GM12878 (cell line): ENCODE results near the gene CCDC197. TPM values are rescaled to one million over a fixed set of nuclear protein-coding genes. Genes with fewer than 3 reads are reported as not detected.

Experiments
- ATAC-seq: fragments of 200-7000 bp; cut with Tn5 transposase; 3 replicates; pipeline ENCODE4 v1.9.1; 2020; ENCODE audit warnings: mild to moderate bottlenecking, moderate library complexity
- BruUV-seq: library from RNA; stranded (reverse); fragments of 400-500 nt; replicated peaks from 2 replicates; lab custom pipeline; 2021; lab: Mats Ljungman, UMichigan
- CTCF ChIA-PET: fragments of 300-600 bp; sonication (Branson Sonifier 250); formaldehyde crosslinking; extraction: SDS; loops from one replicate; lab custom pipeline; 2021; ENCODE audit warnings: inconsistent platforms; lab: Yijun Ruan, JAX
- POLR2A ChIA-PET: fragments of 350-600 bp; formaldehyde crosslinking; extraction: SDS; loops from one replicate; lab custom pipeline; 2021; ENCODE audit warnings: inconsistent platforms; lab: Charles Lee
- RAD21 ChIA-PET: fragments of 300-600 bp; sonication (Branson Sonifier 250); formaldehyde crosslinking; loops from one replicate; lab custom pipeline; 2023; ENCODE audit warnings: antibody characterized with exemption; ENCODE audit not compliant: unreplicated experiment; lab: Charles Lee
- SMC1A ChIA-PET: fragments of 300-600 bp; sonication (Branson Sonifier 250); formaldehyde crosslinking; loops from one replicate; lab custom pipeline; 2023; ENCODE audit not compliant: unreplicated experiment, uncharacterized antibody; lab: Charles Lee
- DNase-seq: peaks from one replicate; pipeline ENCODE4 v3.0.0-alpha.2; 2011; ENCODE audit warnings: low read depth, low spot score
- FAIRE-seq: peaks from 3 replicates; lab custom pipeline; 2011; peaks lifted over from hg19 to GRCh38; lab: Jason Lieb, UNC
- H2AFZ ChIP-seq: 2 replicates; pipeline ENCODE4 v1.6.0; 2011; ENCODE audit warnings: low read depth, low read length, control low read depth; ENCODE audit not compliant: control insufficient read depth
- H3K27ac ChIP-seq: 2 replicates; pipeline ENCODE4 v1.5.1; 2011; ENCODE audit warnings: control low read depth; ENCODE audit not compliant: control insufficient read depth, insufficient read depth
- H3K27me3 ChIP-seq, 2 experiments: replicated peaks in 1 of 2; 2 replicates each; pipeline versions ENCODE4 v1.6.0 to v1.6.1; 2011; ENCODE audit warnings: low read length in 1 of 2; ENCODE audit not compliant: control insufficient read depth in 2 of 2, insufficient read depth in 2 of 2
- H3K36me3 ChIP-seq, 2 experiments: 2 replicates each; pipeline ENCODE4 v1.5.1; 2011; ENCODE audit warnings: low read length in 1 of 2; ENCODE audit not compliant: control insufficient read depth in 2 of 2, insufficient read depth in 2 of 2
- H3K4me1 ChIP-seq: 2 replicates; pipeline ENCODE4 v1.6.1; 2011; ENCODE audit warnings: mild to moderate bottlenecking, low read length, moderate library complexity, mixed read lengths; ENCODE audit not compliant: control insufficient read depth, insufficient read depth
- H3K4me2 ChIP-seq: 2 replicates; pipeline ENCODE4 v1.6.0; 2011; ENCODE audit warnings: control low read depth; ENCODE audit not compliant: control insufficient read depth, insufficient read depth
- H3K4me3 ChIP-seq: fragments of 200-600 bp; sonication (generic); 2 replicates; pipeline ENCODE4 v1.5.1; 2016
- H3K79me2 ChIP-seq: 2 replicates; pipeline ENCODE4 v1.6.0; 2011; ENCODE audit warnings: low read length; ENCODE audit not compliant: control insufficient read depth, insufficient read depth
- H3K9ac ChIP-seq: 2 replicates; pipeline ENCODE4 v1.8.0; 2011; ENCODE audit warnings: low read length, control low read depth, mixed read lengths; ENCODE audit not compliant: control insufficient read depth, insufficient read depth
- H3K9me3 ChIP-seq: replicated peaks from 3 replicates; pipeline ENCODE4 v1.5.1; 2011; ENCODE audit warnings: mild to moderate bottlenecking, low read length; ENCODE audit not compliant: control insufficient read depth, insufficient read depth
- H4K20me1 ChIP-seq: 2 replicates; pipeline ENCODE4 v1.6.0; 2011; ENCODE audit not compliant: control insufficient read depth, insufficient read depth
- HDGF ChIP-seq: fragments of 450-650 bp; IDR thresholded peaks from 2 replicates; pipeline ENCODE4 v1.6.1; 2016; ENCODE audit warnings: antibody characterized with exemption
- RCOR1 ChIP-seq: conservative IDR thresholded peaks from 2 replicates; pipeline ENCODE4 v1.6.1; 2012; ENCODE audit warnings: low read depth, low read length, improper control_type of control experiment
- ZNF274 ChIP-seq: IDR thresholded peaks from one replicate; pipeline ENCODE4 v1.8.0; 2011; ENCODE audit not compliant: insufficient read length, insufficient read depth
- WGBS: methylation state at CpG from one replicate; pipeline ENCODE4 v1.1.6; 2016; ENCODE audit warnings: low lambda C conversion rate; ENCODE audit not compliant: insufficient replicate concordance, insufficient coverage; ENCODE audit errors: missing lambda C conversion rate; 5-methylcytosine and 5-hydroxymethylcytosine counted together
- in situ Hi-C: fragments of 300-500 bp; cut with MboI; formaldehyde crosslinking; loops from 9 replicates; pipeline ENCODE4 v1.14.3; 2018; ENCODE audit warnings: mixed read lengths
- intact Hi-C: fragments of 100-400 bp; cut with micrococcal nuclease; formaldehyde crosslinking; loops from one replicate; pipeline ENCODE4 v1.14.2; 2022; ENCODE audit not compliant: unreplicated experiment
- polyA plus RNA-seq, 11 experiments: library from polyadenylated mRNA; depleted of rRNA in 4 of 11; unstranded in 6 of 11; stranded (reverse) in 5 of 11; fragments of >200 nt; fragmentation: Nextera tagmentation in 4 of 11; fragmentation: Illumina TruSeq in 1 of 11; extraction: Ambion mirVana in 4 of 11; extraction: Trizol in 1 of 11; gene quantifications; 1 replicate in 1 of 11; 2 replicates in 10 of 11; pipeline versions ENCODE4 v1.2.1 to v1.2.3, GENCODE V29; 2011 to 2016; ENCODE audit warnings: inconsistent platforms in 2 of 11, missing spikeins in 2 of 11, low read depth in 1 of 11
- total RNA-seq, 4 experiments: library from RNA; depleted of rRNA in 3 of 4; stranded (reverse); fragments of >200 nt in 3 of 4; fragmentation: Illumina TruSeq in 1 of 4; extraction: Trizol in 1 of 4; gene quantifications; 2 replicates each; pipeline versions ENCODE4 v1.2.1 to v1.2.3, GENCODE V29; 2013 to 2021
- TF ChIP-seq, protein P1 (sequence below): IDR thresholded peaks from 2 replicates; pipeline ENCODE4 v1.6.1; 2012; ENCODE audit warnings: low read depth, low read length, improper control_type of control experiment
- TF ChIP-seq, protein P2 (sequence below): fragments of 450-650 bp; formaldehyde crosslinking; IDR thresholded peaks from 2 replicates; pipeline ENCODE4 v1.4.0; 2022; ENCODE audit warnings: mild to moderate bottlenecking, moderate library complexity
- TF ChIP-seq, protein P3 (sequence below): fragments of 450-650 bp; IDR thresholded peaks from 2 replicates; pipeline ENCODE4 v1.6.1; 2016; ENCODE audit warnings: mild to moderate bottlenecking

Gene CCDC197
- total and polyA plus RNA-seq, 10 of the 15 experiments (the other 5 are each of a cell fraction or from before 2014, with no cell fraction given) = 0.12 TPM; not detected in 9

DNA sequence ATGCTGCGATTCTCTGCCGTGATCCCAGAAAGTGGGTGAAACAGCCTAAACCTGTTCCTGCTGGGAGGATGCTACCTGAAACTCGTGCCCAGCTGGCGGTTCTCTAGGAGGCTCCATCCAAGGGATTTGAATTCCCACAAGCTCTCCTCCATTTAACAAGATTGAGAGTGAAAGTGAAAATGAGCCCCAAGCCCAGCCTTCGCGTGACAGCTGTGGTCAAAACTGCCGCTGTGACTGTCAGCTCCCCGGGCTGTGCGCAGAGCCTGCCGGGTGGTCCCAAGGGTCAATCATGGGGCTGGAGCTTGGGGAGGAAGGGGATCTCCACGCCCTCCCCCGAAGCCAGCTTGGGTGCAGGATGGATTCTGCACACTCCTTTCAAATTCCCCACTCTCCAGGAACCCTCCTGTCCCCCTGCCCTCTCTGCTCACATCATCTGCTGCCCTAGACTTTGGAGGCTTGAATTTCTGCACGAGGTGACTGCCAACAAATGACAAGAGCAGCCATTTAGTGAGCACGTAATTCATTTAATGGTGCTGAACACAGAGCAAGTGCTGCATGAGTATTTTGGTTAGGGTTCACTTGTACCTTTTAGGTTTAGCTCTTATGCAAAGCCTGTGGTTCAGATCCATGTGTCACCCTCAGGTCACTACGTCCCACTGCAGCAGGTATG lies 26.0 kb upstream of the CCDC197 start (continued):
- TF ChIP-seq, protein P1, sequence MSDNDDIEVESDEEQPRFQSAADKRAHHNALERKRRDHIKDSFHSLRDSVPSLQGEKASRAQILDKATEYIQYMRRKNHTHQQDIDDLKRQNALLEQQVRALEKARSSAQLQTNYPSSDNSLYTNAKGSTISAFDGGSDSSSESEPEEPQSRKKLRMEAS = 0 out of 2 replicates have a peak, but pooled peaks have one; percentile 54
- TF ChIP-seq HDGF = peak; percentile 87

DNA sequence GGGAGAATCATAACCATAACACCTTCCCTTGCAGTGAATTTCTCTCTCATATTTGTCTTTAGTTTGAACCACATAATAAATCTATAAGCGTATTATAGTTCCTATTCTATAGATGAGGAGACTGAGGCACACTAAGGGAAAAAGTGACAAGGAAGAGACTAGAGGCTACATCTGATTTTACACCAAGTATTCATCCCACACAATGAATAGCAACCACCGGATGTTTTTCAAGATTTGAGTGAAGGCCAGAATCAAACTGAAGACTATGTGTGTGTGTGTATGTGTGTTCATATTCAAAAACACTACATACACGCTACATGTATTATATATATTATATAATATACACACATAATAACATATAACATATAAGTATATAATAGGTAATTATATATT lies 25.5 kb upstream of the CCDC197 start:
- TF ChIP-seq RCOR1 = 0 out of 2 replicates have a peak, but pooled peaks have one; percentile 10
- TF ChIP-seq, protein P2, sequence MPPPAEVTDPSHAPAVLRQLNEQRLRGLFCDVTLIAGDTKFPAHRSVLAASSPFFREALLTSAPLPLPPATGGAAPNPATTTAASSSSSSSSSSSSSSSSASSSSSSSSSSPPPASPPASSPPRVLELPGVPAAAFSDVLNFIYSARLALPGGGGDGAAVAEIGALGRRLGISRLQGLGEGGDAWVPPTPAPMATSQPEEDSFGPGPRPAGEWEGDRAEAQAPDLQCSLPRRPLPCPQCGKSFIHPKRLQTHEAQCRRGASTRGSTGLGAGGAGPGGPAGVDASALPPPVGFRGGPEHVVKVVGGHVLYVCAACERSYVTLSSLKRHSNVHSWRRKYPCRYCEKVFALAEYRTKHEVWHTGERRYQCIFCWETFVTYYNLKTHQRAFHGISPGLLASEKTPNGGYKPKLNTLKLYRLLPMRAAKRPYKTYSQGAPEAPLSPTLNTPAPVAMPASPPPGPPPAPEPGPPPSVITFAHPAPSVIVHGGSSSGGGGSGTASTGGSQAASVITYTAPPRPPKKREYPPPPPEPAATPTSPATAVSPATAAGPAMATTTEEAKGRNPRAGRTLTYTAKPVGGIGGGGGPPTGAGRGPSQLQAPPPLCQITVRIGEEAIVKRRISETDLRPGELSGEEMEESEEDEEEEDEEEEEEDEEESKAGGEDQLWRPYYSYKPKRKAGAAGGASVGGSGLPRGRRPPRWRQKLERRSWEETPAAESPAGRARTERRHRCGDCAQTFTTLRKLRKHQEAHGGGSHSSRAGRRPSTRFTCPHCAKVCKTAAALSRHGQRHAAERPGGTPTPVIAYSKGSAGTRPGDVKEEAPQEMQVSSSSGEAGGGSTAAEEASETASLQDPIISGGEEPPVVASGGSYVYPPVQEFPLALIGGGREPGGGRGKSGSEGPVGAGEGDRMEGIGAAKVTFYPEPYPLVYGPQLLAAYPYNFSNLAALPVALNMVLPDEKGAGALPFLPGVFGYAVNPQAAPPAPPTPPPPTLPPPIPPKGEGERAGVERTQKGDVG (CRISPR knock-in tag) = 0 out of 2 replicates have a peak, but pooled peaks have one; percentile 18
- no peak for TF ChIP-seq ZNF274
- TF ChIP-seq, protein P3, sequence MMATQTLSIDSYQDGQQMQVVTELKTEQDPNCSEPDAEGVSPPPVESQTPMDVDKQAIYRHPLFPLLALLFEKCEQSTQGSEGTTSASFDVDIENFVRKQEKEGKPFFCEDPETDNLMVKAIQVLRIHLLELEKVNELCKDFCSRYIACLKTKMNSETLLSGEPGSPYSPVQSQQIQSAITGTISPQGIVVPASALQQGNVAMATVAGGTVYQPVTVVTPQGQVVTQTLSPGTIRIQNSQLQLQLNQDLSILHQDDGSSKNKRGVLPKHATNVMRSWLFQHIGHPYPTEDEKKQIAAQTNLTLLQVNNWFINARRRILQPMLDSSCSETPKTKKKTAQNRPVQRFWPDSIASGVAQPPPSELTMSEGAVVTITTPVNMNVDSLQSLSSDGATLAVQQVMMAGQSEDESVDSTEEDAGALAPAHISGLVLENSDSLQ = peak; percentile 82
- DNase-seq = no peak

More for the DNA sequence above, 25.5 kb upstream of the CCDC197 start:
- Histone ChIP-seq H3K36me3 (no peaks in the 10 kb centered on the region), H3K9me3 (no peaks in the 10 kb centered on the region), H3K27me3 (no peaks in the 10 kb centered on the region), H3K4me1 (peaks cover 92% of the 10 kb centered on the region), H3K79me2 (no peaks in the 10 kb centered on the region), H4K20me1 (no peaks in the 10 kb centered on the region), H3K4me2 (peak overlapping the region; percentile 91), H3K4me3 (no peak overlapping the region), H3K9ac (peak overlapping the region; percentile 61), H3K27ac (peak overlapping the region; percentile 85), H2AFZ (no peak overlapping the region)
- in situ Hi-C loops (loop anchor here (10.0 to 25.0 kb wide), 3 partner anchors 1209 to 1691 kb away; partner anchors contain the start of gene SYNE3), intact Hi-C loops (loop anchor here (1.0 to 2.0 kb wide), 4 partner anchors 12 to 32 kb away; no protein-coding TSS in a partner anchor)
- ChIA-PET SMC1A (interaction anchor here (1.5 to 20.2 kb wide), 7 partner anchors 10 to 32 kb away, joined by 4 to 409 read pairs (median 25); partner anchors contain the start of gene CCDC197), RAD21 (interaction anchor here (1.0 to 16.9 kb wide), 10 partner anchors 8 to 40 kb away, joined by 4 to 324 read pairs (median 8); partner anchors contain the start of gene CCDC197), POLR2A (interaction anchor here (0.9 to 6.4 kb wide), 5 partner anchors 9 to 32 kb away, joined by 3 to 128 read pairs (median 11); partner anchors contain the start of gene CCDC197), CTCF (interaction anchor here (1.0 to 20.8 kb wide), 10 partner anchors 11 to 165 kb away, joined by 3 to 399 read pairs (median 30); partner anchors contain the start of gene CCDC197)
- ATAC-seq (no peak), FAIRE-seq (no peak)
- WGBS = 22% methylated on average over 3 of the region's 3 CpGs
- no TSS peak for BruUV-seq
